Measurements from ENCODE around the gene ZNF416.

The ZNF416 gene

GRCh38 chr19:57613941-57614743 lies 35.4 kb upstream of the ZNF416 start, which contains the start of gene ZNF134:
TSS of gene ZNF134 (plus strand) at chr19:57614242. CDS start at chr19:57619469, 5,227 bp downstream.
- peaks cover 6% of the 10 kb centered on the region for H3K9me3 ChIP-seq (ENCODE audit: control insufficient read depth, low read length)
- H3K4me2 ChIP-seq (ENCODE audit: low read length) = peak within 1 kb of the TSS; percentile 86
- H3K79me2 ChIP-seq = peaks cover 39% of the 10 kb centered on the region
- H3K27ac ChIP-seq = peak within 1 kb of the TSS; percentile 79
- H3K9ac ChIP-seq = peak within 1 kb of the TSS; percentile 75
- no peaks in the 10 kb centered on the region for H3K36me3 ChIP-seq (ENCODE audit: control insufficient read depth, insufficient read depth, low read length)
- TF ChIP-seq, protein P1, sequence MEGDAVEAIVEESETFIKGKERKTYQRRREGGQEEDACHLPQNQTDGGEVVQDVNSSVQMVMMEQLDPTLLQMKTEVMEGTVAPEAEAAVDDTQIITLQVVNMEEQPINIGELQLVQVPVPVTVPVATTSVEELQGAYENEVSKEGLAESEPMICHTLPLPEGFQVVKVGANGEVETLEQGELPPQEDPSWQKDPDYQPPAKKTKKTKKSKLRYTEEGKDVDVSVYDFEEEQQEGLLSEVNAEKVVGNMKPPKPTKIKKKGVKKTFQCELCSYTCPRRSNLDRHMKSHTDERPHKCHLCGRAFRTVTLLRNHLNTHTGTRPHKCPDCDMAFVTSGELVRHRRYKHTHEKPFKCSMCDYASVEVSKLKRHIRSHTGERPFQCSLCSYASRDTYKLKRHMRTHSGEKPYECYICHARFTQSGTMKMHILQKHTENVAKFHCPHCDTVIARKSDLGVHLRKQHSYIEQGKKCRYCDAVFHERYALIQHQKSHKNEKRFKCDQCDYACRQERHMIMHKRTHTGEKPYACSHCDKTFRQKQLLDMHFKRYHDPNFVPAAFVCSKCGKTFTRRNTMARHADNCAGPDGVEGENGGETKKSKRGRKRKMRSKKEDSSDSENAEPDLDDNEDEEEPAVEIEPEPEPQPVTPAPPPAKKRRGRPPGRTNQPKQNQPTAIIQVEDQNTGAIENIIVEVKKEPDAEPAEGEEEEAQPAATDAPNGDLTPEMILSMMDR (IDR thresholded peaks at IDR 0.05) = peak; percentile 72
- H3K27me3 ChIP-seq (ENCODE audit: control insufficient read depth, insufficient read depth, low read length) = no peaks in the 10 kb centered on the region
- H3K4me3 ChIP-seq (ENCODE audit: low read depth, low read length) = peak within 1 kb of the TSS; percentile 89
- H2AFZ ChIP-seq = peak within 1 kb of the TSS; percentile 98
- no peaks in the 10 kb centered on the region for H3K4me1 ChIP-seq

DNA sequence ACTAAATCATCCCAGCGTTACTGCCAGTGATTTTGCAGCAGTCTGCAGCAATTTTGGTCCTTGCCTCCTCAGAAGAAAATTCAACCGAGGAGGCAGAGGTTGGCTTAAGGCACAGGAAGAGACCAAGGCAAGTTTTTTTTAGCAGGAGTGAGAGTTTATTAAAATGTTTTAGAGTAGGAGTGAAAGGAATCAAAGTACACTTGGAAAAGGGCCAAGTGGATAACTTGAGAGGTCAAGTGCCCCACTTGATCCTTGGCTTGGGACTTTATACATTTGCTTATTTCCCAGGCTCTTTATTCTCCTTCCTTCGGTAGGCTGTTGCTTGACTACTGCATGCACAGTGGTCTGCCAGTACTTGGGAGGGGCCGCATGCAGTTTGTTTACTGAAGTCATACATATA lies 32.4 kb upstream of the ZNF416 start:
- H3K4me2 ChIP-seq (ENCODE audit: low read length) = no peak overlapping the region
- no peak overlapping the region for H3K9ac ChIP-seq
- no peaks in the 10 kb centered on the region for H3K27me3 ChIP-seq (ENCODE audit: control insufficient read depth, insufficient read depth, low read length)
- peaks cover 25% of the 10 kb centered on the region for H3K79me2 ChIP-seq
- no peak overlapping the region for H3K4me3 ChIP-seq (ENCODE audit: low read depth, low read length)
- H3K9me3 ChIP-seq (ENCODE audit: control insufficient read depth, low read length) = peaks cover 6% of the 10 kb centered on the region
- H2AFZ ChIP-seq = no peak overlapping the region
- TF ChIP-seq, protein P1 (IDR thresholded peaks at IDR 0.05) = no peak
- H3K27ac ChIP-seq = no peak overlapping the region
- no peaks in the 10 kb centered on the region for H3K4me1 ChIP-seq
- no peaks in the 10 kb centered on the region for H3K36me3 ChIP-seq (ENCODE audit: control insufficient read depth, insufficient read depth, low read length)

DNA sequence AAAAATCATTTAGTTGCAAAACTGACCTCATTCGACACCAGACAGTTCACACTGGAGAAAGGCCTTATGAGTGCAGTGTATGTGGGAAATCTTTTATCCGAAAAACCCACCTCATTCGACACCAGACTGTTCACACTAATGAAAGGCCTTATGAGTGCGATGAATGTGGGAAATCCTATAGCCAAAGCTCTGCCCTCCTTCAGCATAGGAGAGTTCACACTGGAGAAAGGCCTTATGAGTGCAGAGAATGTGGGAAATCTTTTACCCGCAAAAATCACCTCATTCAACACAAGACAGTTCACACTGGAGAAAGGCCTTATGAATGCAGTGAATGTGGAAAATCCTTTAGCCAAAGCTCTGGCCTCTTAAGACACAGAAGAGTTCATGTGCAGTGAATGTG lies 28.2 kb upstream of the ZNF416 start:
- no peaks in the 10 kb centered on the region for H3K36me3 ChIP-seq (ENCODE audit: control insufficient read depth, insufficient read depth, low read length)
- H3K9me3 ChIP-seq (ENCODE audit: control insufficient read depth, low read length) = no peaks in the 10 kb centered on the region
- no peaks in the 10 kb centered on the region for H3K4me1 ChIP-seq
- TF ChIP-seq, protein P1 (IDR thresholded peaks at IDR 0.05) = no peak
- H3K9ac ChIP-seq = no peak overlapping the region
- no peak overlapping the region for H3K4me3 ChIP-seq (ENCODE audit: low read depth, low read length)
- H3K4me2 ChIP-seq (ENCODE audit: low read length) = no peak overlapping the region
- H3K27ac ChIP-seq = no peak overlapping the region
- no peaks in the 10 kb centered on the region for H3K79me2 ChIP-seq
- no peak overlapping the region for H2AFZ ChIP-seq
- no peaks in the 10 kb centered on the region for H3K27me3 ChIP-seq (ENCODE audit: control insufficient read depth, insufficient read depth, low read length)

- no peaks in the 10 kb centered on the region for H3K9me3 ChIP-seq (ENCODE audit: control insufficient read depth, low read length)
- TF ChIP-seq, protein P1 (IDR thresholded peaks at IDR 0.05) = no peak
- H3K36me3 ChIP-seq (ENCODE audit: control insufficient read depth, insufficient read depth, low read length) = no peaks in the 10 kb centered on the region
- H2AFZ ChIP-seq = peak within 1 kb of the TSS; percentile 95
- H3K79me2 ChIP-seq = peaks cover 5% of the 10 kb centered on the region
- peaks cover 5% of the 10 kb centered on the region for H3K4me1 ChIP-seq
- H3K27ac ChIP-seq = peak within 1 kb of the TSS; percentile 78
- no peaks in the 10 kb centered on the region for H3K27me3 ChIP-seq (ENCODE audit: control insufficient read depth, insufficient read depth, low read length)
- peak within 1 kb of the TSS; percentile 79 for H3K4me3 ChIP-seq (ENCODE audit: low read depth, low read length)
- no peak within 1 kb of the TSS for H3K9ac ChIP-seq
- H3K4me2 ChIP-seq (ENCODE audit: low read length) = peak within 1 kb of the TSS; percentile 86
Measured at GRCh38 chr19:57599761-57600383, 21.2 kb upstream of the ZNF416 start, which contains the start of gene ZNF530. TSS of gene ZNF530 (plus strand) at chr19:57599885. CDS start at chr19:57604346, 4,461 bp downstream.
